Measurements from ENCODE around the gene DCTN5.

DNA sequence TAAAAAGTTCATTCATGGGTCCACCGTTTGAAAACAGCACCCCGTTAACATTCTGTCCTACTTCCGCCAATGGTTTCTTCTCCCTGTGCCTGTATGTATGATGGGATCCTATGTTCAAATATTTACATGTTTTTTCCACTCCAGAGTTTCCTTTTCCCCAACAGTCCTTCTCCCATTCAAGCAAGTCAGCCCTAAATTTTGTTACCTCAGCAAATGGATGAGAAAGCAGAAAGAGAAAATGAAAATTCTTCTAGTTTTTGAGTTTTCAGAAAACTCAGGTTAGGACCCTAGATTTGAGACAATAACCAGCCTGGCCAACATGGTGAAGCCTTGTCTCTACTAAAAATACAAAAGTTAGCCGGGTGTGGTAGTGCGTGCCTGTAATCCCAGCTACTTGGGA is 75.2 kb downstream of the DCTN5 start:
- TF ChIP-seq, protein P1, sequence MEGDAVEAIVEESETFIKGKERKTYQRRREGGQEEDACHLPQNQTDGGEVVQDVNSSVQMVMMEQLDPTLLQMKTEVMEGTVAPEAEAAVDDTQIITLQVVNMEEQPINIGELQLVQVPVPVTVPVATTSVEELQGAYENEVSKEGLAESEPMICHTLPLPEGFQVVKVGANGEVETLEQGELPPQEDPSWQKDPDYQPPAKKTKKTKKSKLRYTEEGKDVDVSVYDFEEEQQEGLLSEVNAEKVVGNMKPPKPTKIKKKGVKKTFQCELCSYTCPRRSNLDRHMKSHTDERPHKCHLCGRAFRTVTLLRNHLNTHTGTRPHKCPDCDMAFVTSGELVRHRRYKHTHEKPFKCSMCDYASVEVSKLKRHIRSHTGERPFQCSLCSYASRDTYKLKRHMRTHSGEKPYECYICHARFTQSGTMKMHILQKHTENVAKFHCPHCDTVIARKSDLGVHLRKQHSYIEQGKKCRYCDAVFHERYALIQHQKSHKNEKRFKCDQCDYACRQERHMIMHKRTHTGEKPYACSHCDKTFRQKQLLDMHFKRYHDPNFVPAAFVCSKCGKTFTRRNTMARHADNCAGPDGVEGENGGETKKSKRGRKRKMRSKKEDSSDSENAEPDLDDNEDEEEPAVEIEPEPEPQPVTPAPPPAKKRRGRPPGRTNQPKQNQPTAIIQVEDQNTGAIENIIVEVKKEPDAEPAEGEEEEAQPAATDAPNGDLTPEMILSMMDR (IDR thresholded peaks at IDR 0.05) = no peak
- TF ChIP-seq POLR2A (IDR thresholded peaks at IDR 0.05) = no peak
- no peak for TF ChIP-seq POLR2AphosphoS5 (IDR thresholded peaks at IDR 0.05)
